OCI-LY7 (cell line): Measurements from ENCODE around the gene UBE2Q2. TPM values are rescaled to one million over a fixed set of nuclear protein-coding genes. Genes with fewer than 3 reads are reported as not detected.
"Not testable (repeated sequence)": the region's sequence is repeated elsewhere in the genome, so short reads cannot be mapped to it uniquely, and the experiment has no call there.

Source experiments
- Bru-seq: library from RNA; stranded (reverse); fragments of 400-500 nt; gene quantifications from one replicate; lab custom pipeline; 2021; lab: Mats Ljungman, UMichigan
- BruChase-seq, 2 experiments: library from RNA; stranded (reverse); fragments of 400-500 nt; gene quantifications; one replicate each; lab custom pipeline; 2021; lab: Mats Ljungman, UMichigan
- BruUV-seq: library from RNA; stranded (reverse); fragments of 400-500 nt; replicated peaks from 2 replicates; lab custom pipeline; 2021; lab: Mats Ljungman, UMichigan
- CTCF ChIA-PET: fragments of 300-600 bp; sonication (Branson Sonifier 250); formaldehyde crosslinking; loops from one replicate; lab custom pipeline; 2022; ENCODE audit warnings: antibody characterized with exemption; ENCODE audit not compliant: unreplicated experiment; lab: Charles Lee
- POLR2A ChIA-PET: fragments of 300-600 bp; sonication (Branson Sonifier 250); formaldehyde crosslinking; loops from one replicate; lab custom pipeline; 2022; ENCODE audit warnings: antibody characterized with exemption; lab: Charles Lee
- DNase-seq: peaks from one replicate; pipeline ENCODE4 v3.0.0-alpha.2; 2015; ENCODE audit warnings: low spot score
- H2AFZ ChIP-seq: fragments of 200-600 bp; sonication (generic), shearing (Covaris generic); 2 replicates; pipeline ENCODE4 v1.6.1; 2014; ENCODE audit warnings: mild to moderate bottlenecking, antibody characterized with exemption, low read length, moderate library complexity
- H3K27ac ChIP-seq: fragments of 200-600 bp; sonication (generic); 2 replicates; pipeline ENCODE4 v1.5.1; 2014; ENCODE audit warnings: mixed run types, low read depth, mild to moderate bottlenecking, moderate library complexity, low read length, inconsistent platforms; ENCODE audit not compliant: poor library complexity, severe bottlenecking
- H3K36me3 ChIP-seq: fragments of 200-600 bp; sonication (generic); 2 replicates; pipeline ENCODE4 v1.6.1; 2014; ENCODE audit warnings: mild to moderate bottlenecking, antibody characterized with exemption, low read length, moderate library complexity, mixed read lengths; ENCODE audit not compliant: insufficient read depth
- H3K4me1 ChIP-seq: fragments of 200-600 bp; sonication (generic); 2 replicates; pipeline ENCODE4 v1.5.1; 2014; ENCODE audit warnings: mild to moderate bottlenecking, low read length; ENCODE audit not compliant: insufficient read depth, poor library complexity, severe bottlenecking
- H3K4me2 ChIP-seq: fragments of 200-600 bp; sonication (generic); 2 replicates; pipeline ENCODE4 v1.6.1; 2014; ENCODE audit warnings: mild to moderate bottlenecking, low read length
- H3K4me3 ChIP-seq: fragments of 200-600 bp; sonication (generic); 2 replicates; pipeline ENCODE4 v1.5.1; 2014; ENCODE audit warnings: mild to moderate bottlenecking, low read depth, low read length; ENCODE audit not compliant: poor library complexity, severe bottlenecking
- H3K79me2 ChIP-seq: fragments of 200-600 bp; sonication (generic); 2 replicates; pipeline ENCODE4 v1.6.1; 2016; ENCODE audit warnings: low read depth, mild to moderate bottlenecking, low read length, moderate library complexity, mixed read lengths; ENCODE audit not compliant: insufficient read depth
- H3K9me2 ChIP-seq: fragments of 200-600 bp; sonication (generic); 2 replicates; pipeline ENCODE4 v1.6.1; 2016; ENCODE audit warnings: mild to moderate bottlenecking, low read length, mixed read lengths; ENCODE audit not compliant: insufficient read depth
- H3K9me3 ChIP-seq: fragments of 200-600 bp; sonication (generic); 2 replicates; pipeline ENCODE4 v1.6.1; 2014; ENCODE audit warnings: mild to moderate bottlenecking, mixed run types, low read length, mixed read lengths
- H4K20me1 ChIP-seq: fragments of 200-600 bp; sonication (generic); 2 replicates; pipeline ENCODE4 v1.6.1; 2014; ENCODE audit warnings: mild to moderate bottlenecking, antibody characterized with exemption, low read length, moderate library complexity, mixed read lengths; ENCODE audit not compliant: insufficient read depth
- CTCF ChIP-seq: fragments of 200-600 bp; sonication (generic); conservative IDR thresholded peaks from 2 replicates; pipeline ENCODE4 v1.5.1; 2014; ENCODE audit warnings: mild to moderate bottlenecking, antibody characterized with exemption, low read length, moderate library complexity, mixed read lengths
- EZH2phosphoT487 ChIP-seq: fragments of 200-600 bp; sonication (generic); IDR thresholded peaks from 2 replicates; pipeline ENCODE4 v1.6.1; 2018; ENCODE audit warnings: low read depth, borderline replicate concordance, mild to moderate bottlenecking, mixed run types, antibody characterized with exemption, low read length, moderate library complexity, mixed read lengths
- intact Hi-C: fragments of 100-400 bp; cut with micrococcal nuclease; formaldehyde crosslinking; loops from one replicate; pipeline ENCODE4 v1.10.0; 2022; ENCODE audit not compliant: unreplicated experiment
- long read RNA-seq: library from polyadenylated mRNA; stranded (forward); transcript quantifications from one replicate; pipeline ENCODE4 v2.0.0, GENCODE V29; 2022
- total RNA-seq, 2 experiments: library from RNA; depleted of rRNA in 1 of 2; stranded (reverse); fragments of >200 nt in 1 of 2; shearing (Covaris generic) in 1 of 2; gene quantifications; 2 replicates each; pipeline ENCODE4 v1.2.3, GENCODE V29; 2014 to 2022

Gene UBE2Q2
- 8.6 and 12.0 TPM in 2 replicates for total RNA-seq (2014; rRNA removed; shearing (Covaris generic))
- total RNA-seq (2022), result 12.0 and 14.2 TPM in 2 replicates
- percentile 81 among the genes with signal in this experiment for Bru-seq, nascent RNA
- BruChase-seq, experiment 1, labeled RNA remaining after a 6-hour chase, result percentile 66 among the genes with signal in this experiment
- percentile 69 among the genes with signal in this experiment for BruChase-seq, experiment 2, labeled RNA remaining after a 2-hour chase
- long read RNA-seq, transcript UBE2Q2-201 (13 exons, 3,130 nt), result major isoform, 9 of 24 reads
- long read RNA-seq, partial matches to known transcripts, result 2 of 24 reads
- long read RNA-seq, other reads (novel, unspliced or antisense), result 9 of 24 reads

GRCh38 chr15:75842722-75843677 is at the start of gene UBE2Q2:
UBE2Q2 (plus strand) TSS chr15:75843447; CDS start chr15:75843667, 220 bp downstream.
- Histone ChIP-seq H3K4me3 (peak within 1 kb of the TSS; percentile 98), H3K4me1 (peaks cover 37% of the 10 kb centered on the region), H3K9me2 (no peaks in the 10 kb centered on the region), H3K4me2 (peak within 1 kb of the TSS; percentile 94), H3K27ac (peak within 1 kb of the TSS; percentile 53), H3K79me2 (peaks cover 30% of the 10 kb centered on the region; the same call in 1 of the 2 replicates), H2AFZ (peak within 1 kb of the TSS; percentile 84), H4K20me1 (peaks cover 14% of the 10 kb centered on the region; the same call in 1 of the 2 replicates), H3K9me3 (no peaks in the 10 kb centered on the region), H3K36me3 (no peaks in the 10 kb centered on the region)
- ChIA-PET POLR2A (interaction anchor here (1.0 to 1.1 kb wide), 2 partner anchors 16 to 61 kb away, joined by 3 to 4 read pairs; no protein-coding TSS in a partner anchor), CTCF (no interaction called here)
- no TSS peak for BruUV-seq
- peak; percentile 77 for DNase-seq
- intact Hi-C loops, result no loop called here
- TF ChIP-seq CTCF (no peak), EZH2phosphoT487 (no peak)

DNA sequence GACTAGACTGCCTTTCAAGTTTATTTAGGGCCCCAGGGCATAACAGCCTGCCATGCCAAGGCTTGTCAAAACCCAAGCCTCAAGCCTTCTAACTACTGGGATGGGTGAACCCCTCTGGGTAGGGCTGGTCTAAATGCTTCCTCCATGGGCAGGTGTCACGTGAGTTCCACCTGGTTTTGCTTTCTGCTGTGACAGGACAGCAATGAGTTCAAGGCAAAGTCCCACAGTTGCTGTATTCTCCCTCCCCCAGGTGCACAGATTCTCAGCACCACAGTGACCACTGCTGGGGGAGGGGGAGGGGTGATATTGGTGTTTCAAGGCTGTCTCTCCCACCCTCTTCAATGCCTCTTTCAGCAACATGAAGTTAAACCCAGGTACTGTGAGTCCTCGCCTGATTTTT is 46.9 kb upstream of the UBE2Q2 start:
- CTCF ChIA-PET, result no interaction called here
- H2AFZ ChIP-seq, result no peak overlapping the region
- no peak for TF ChIP-seq EZH2phosphoT487
- TF ChIP-seq CTCF, result no peak

DNA sequence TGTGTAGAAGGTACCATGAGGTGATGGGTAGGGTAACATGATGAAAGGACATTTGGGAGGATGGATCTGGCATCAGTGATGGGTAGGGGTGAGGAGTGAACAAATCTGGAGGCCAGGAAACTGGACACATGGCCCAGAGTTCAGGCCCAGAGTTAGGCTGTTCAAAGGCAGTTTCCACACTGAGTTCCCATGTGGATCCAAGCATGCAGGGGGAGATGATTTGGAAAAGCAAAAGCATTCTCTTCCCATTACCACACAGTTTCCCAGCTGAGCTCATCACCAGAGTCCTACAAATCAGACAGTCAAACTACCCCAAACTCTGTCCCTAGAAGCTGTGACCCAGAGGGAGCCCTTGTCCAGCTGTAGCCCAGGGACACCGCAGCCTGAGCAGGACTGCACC is 46.1 kb upstream of the UBE2Q2 start:
- H3K4me2 ChIP-seq, H4K20me1 ChIP-seq, BruUV-seq, H3K79me2 ChIP-seq, DNase-seq, H3K4me3 ChIP-seq, H3K4me1 ChIP-seq, H3K27ac ChIP-seq, POLR2A ChIA-PET, H3K36me3 ChIP-seq, intact Hi-C loops, H3K9me3 ChIP-seq, CTCF ChIA-PET, H3K9me2 ChIP-seq, H2AFZ ChIP-seq: not testable (repeated sequence)

More for the DNA sequence above, 46.9 kb upstream of the UBE2Q2 start:
- H3K4me3 ChIP-seq, result no peak overlapping the region
- H3K4me1 ChIP-seq, result no peaks in the 10 kb centered on the region
- H3K9me2 ChIP-seq, result no peaks in the 10 kb centered on the region
- no peaks in the 10 kb centered on the region for H3K79me2 ChIP-seq
- no peak for DNase-seq
- no peak overlapping the region for H3K4me2 ChIP-seq
- H3K36me3 ChIP-seq, result no peaks in the 10 kb centered on the region
- no peaks in the 10 kb centered on the region for H4K20me1 ChIP-seq
- no TSS peak for BruUV-seq
- no peak overlapping the region for H3K27ac ChIP-seq
- no peaks in the 10 kb centered on the region for H3K9me3 ChIP-seq
- intact Hi-C loops, result no loop called here
- POLR2A ChIA-PET, result no interaction called here
